Midbrain (tissue), 1 donor: Measurements from ENCODE around the gene PIGM.
"Not testable (repeated sequence)": the region's sequence is repeated elsewhere in the genome, so short reads cannot be mapped to it uniquely, and the experiment has no call there.

ENCODE experiments used
- DNase-seq: peaks from one replicate; lab custom pipeline; 2025; lab: John Stamatoyannopoulos, UW

Gene PIGM

DNA sequence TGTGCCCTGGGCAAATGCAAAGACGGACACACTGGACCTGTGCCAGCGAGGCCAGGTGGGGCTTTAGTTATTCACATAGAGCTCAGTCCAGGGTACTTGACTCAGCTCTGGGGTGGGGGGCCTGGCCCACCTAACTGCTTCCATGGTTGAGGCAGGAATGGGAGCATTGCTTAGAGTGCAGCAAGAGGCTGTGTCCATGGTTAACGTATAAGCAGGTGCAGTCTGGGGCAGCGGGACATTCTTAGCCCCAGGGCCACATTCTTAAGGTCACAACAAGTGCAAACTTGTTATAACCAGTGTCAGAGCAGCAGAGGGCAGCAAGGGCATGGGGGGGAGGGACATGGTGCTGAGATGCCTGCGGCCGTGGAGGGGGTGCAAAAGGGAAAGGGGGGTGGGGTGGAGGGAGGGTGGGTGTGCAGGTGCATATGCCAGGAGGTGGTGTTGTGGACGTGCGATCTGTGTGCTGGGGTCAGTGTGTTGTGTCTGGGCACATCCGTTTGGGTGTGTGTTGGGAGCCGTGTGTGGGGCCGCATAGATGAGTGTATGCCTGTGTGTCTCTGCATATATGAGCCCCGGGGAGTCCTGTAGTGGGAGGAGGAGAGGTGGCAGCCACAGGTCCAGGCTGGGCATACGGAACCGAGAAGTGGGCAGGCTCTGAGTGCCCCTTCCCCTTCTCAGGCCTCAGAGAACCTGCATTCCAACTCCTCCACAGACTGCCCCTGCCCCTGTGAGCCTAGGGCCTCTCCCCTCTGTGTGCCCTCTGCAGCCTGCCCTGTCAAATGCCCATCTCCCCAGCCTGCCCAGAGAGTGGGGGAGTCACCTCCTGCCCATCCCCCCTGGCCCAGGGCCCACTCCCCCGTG, 29.8 kb upstream of the PIGM start:
- peak; percentile 72 for DNase-seq

DNA sequence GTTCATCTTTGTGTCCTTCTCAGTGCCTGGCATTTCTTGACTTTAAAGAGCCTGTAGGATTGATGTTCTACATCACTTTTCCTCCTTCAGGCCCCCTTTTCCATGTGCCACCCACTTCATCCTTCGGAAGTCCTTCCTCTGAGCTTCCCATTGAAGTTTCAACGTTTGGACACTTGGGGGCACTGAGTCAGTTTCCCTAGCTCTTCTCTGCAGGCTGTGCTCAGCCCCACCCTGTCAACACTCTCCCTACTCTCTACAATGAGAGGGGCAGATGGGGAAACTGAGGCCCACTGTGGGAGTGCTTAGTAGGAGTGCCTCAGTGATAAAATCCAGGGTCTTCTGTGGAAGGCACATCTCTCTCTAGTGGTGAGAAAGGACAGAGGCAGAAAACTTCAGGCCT, 26.3 kb upstream of the PIGM start:
- peak; percentile 32 for DNase-seq

DNA sequence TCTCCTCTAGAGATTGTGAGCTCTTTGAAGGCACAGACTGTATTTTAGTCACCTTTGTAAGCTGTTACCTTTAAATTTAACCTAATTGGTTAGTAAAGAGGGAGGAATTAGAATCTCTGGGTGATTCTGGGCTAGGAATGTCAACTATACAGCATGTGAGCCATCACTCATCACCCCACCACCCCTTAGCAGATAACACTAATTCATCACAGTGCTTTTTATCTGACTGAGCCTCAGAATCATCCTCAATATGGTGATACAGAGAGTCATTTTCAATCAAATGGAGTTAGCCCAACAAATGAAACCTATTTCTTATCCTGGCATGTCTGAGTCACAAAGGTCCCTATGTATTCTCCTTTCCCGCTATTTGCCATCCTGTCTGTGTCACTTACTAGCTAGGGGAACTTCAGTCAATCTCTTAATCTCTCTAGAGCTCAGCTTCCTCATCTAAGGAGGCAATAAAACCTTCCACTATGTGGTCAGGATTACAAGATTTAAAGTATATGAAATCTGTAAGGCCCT, 24.9 kb upstream of the PIGM start:
- DNase-seq = no peak

DNA sequence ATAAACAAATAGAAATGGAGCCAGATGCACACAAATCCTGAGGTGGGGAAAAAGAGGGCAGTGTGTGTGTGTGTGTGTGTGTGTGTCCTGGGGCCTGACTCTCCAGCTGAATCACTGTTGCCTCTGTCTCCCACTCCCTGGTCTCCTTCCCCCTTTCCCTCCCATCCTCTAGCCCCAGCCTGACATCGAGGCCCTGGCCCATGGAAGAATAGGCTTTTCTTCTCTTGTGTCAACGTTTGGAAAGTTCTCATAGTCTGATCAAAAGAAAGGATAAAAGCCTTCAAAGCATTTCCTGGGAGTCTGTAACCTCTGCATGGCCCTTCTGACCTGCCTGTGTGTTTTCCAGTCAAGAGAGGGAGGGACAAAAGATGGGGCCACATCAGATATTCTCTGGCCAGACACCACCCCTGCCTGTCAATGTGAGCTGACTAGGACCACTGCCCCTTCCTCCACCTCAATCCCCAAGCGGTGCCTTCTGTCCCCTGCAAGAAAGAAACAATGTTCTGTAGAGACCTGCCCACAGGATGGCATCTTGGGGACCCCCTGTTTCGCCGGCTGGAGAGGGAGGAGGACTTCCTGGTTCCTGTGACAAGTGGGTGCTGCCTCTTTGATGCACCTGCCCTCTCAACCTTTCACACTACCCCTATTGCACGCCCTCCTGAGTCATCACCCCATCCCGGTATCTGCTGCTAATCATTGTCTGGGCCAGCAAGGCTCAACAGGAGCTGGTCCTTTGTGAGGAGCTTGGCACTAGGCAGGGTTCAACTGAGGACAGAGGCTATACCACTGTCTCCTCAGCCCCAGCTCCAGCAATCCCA, 22.0 kb upstream of the PIGM start:
- DNase-seq = no peak

DNA sequence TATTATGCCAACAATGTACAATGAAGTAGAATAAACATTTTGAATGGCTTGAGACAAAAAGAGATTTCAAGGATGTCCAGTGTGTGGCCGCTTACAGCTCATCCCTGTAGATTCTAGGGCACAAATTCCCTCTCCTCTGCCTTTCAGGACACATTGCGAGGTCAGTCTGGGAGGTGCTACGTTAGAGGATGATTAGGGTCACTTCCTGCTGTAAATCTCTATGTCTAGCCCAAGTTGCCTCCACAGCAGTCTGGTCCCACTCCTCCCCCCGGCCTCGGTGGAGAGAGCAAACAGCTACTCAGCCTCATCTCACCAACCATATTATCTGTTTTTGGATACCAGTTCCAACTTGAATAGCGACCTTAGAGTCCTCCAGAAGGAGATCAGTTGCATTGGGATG, 21.1 kb upstream of the PIGM start:
- DNase-seq = no peak

DNA sequence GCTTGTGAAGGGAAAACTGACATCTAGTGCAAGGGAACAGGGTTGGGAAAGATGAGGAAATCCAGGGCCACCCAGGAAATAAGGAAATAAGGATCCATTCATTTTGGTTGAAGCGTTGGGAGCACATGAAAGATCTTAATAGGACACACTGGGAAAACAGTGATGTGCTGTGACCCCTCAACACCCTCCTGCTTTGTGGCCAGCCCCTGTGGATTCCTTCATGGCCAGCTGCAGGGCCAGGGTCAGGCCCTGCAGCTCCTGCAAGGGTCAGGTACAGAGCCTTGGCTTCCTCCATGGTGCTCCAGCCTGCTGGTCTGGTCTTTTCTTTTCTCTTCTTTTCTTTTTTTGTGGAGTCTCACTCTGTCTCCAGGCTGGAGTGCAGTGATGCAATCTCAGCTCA, 18.8 kb upstream of the PIGM start:
- DNase-seq = no peak

DNA sequence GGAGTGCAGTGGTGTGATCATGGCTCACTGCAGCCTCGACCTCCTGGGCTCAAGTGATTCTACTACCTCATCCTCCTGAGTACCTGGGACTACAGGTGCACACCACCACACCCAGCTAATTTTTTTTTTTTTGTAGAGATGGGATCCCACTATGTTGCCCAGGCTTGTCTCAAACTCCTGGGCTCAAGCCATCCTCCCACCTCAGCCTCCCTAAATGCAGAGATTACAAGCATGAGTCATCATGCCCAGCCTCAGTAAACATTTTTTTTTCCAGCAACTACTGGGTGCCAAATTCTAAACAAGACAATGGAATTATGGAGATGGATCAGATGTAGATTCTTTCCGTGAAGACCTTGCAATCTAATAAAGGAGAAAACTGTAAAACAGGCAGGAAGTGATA, 18.4 kb upstream of the PIGM start:
- not testable (repeated sequence) for DNase-seq

DNA sequence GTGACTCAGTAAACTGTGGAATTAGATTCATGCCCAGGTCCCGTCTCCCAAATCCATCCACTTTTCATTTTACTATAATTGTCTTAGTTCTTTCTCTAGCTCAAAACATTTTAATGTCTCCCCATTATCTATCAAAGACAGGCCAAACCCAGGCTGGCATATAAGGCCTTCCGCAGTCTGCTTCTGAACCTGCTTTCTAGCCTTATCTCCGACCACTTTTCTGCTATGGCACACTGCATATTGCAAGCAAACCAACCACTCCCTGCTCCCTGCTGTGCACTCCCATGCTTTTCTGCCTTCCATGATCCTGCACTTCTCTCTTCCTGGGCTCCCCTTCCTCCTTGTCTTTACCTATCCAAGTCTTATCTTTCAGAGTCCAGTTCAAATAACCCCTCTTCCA, 17.3 kb upstream of the PIGM start:
- no peak for DNase-seq

DNA sequence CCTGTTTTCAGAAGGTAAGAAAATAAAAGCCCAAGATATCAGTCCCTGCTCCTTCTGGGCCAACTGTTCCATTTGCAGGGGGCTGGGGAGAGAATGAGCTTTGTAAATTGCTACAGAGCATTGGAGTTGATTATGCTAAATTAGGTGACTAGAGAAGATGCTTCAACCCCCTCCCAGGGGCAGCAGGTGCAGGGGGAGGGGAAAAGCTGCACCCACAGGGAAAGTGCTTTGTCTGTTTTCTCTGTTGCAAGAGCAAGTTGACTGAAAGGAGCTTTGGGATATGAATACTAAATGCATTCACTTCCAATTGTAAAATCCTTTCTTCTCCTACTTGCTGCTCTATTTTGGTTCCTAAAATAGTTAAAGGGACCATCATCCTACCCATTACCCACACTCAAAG, 16.5 kb upstream of the PIGM start:
- DNase-seq = no peak

DNA sequence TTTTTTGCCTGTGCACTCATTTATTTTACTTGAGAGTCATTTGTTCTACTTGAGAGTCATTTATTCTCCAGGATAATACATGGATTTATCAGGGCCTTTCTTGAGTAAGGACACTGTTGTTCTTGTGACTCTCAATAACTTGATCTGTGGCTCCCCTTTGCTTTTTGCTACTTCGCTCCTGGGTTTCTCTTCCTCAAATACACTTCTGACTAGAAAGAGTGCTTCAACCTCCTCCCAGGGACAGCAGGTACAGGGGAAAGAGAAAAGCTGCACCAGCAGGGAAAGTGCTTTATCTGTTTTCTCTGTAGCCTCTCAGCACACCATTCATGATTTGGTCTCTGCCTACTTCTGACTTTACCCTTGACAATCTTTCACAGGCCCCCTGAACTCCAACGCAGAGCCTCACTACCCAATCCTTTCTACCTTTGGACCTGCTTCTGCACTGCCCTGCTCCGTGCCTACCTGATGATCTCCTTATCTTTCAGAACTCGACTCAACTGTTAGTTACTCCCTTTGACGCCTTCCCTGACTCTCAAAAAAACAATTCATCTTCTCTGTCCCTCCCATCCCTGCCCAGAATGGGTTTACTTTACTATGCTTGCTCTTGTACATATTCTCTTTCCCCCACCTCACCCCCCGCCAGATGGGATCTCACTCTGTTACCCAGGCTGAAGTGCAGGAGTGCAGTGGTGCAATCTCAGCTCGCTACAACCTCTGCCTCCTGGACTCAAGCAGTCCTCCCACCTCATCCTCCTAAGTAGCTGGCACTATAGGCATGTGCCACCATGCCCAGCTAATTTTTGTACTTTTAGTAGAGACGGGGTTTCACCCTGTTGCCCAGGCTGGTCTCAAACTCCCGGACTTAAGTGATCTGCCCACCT, 15.6 kb upstream of the PIGM start:
- DNase-seq = no peak

DNA sequence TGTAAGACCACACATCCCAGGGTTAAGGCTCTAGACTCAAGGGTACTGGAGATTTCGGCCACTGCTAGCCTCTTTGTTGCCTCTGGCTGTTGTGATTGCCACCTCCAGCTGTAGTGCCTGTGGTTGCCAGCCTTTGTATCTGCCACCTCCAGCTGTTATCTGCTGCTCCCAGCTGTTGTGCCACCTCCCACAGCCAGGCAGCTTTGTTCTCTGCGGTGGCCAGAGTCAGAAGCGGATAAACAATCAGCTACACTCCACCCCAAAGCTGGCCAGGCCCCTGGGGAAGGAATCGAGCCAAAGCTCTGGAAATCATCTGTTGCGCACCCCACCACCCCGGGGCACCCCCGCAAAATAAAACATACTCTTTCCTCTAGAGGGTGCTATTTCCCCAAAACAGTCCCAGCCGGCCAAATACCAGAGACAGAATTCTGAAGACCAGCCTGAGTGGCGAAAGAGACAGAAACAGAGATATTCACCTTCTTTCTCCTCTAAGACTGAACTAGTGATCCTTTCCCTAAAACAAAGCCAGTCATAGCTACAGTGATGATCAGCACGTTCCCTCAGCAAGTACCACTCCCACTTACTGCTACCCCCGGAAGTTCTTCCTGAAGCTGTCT, 14.8 kb upstream of the PIGM start:
- DNase-seq = peak; percentile 93

DNA sequence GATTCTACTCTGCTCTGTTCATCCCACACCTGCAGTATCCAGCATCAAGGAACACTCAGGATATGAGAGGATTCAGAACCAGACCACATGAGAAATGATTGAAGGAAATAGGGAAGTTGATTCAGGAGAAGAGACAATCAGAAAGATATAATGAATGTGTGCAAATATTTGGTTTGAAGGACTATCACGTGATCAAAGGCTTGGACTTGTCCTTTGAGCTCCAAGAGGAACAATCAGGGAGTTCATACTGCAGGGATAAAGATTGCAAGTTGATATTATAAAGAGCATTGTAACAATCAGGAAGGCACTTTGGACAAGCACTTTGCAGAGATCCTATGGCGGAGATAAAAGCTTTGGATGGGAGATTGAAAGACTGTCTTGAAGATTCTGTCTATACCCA, 13.9 kb upstream of the PIGM start:
- peak; percentile 24 for DNase-seq

DNA sequence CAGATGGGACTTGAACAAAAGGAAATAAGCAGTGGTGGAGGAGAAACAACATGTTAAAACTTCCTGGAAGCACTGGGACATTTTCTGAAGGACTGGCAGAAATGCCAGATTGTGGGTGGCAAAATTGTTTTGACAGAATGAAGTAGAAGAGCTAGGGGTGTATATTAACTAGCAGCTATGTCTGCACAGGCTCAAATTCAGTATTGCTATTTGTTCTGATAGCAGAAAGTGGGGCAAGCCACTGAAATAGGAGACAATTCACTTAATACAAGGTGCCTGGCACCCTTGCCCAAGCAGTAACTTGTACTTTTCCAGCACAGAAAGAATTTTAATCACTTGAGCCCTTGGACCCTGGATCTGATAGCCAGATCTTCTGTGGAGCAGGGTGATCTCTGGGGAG, 11.8 kb upstream of the PIGM start:
- DNase-seq = no peak

DNA sequence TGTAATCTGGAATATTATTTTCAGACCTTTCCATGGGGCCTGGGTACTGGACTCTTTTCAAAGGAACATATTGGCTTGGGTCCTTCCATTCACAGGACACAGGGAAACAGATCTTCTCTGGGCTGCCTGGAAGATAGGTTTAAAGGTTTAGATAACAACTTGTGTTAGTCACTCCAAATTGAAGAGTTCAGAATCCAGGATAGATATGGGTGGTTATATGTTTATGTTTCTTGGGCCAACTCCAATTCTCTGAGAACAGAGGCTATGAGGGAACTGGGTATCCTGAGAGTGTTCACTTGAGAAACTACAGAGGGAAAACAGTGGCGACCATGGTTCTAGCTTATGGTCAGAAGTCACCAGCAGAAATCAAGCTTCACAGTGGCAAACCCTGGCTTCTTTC, 8.7 kb upstream of the PIGM start:
- no peak for DNase-seq

DNA sequence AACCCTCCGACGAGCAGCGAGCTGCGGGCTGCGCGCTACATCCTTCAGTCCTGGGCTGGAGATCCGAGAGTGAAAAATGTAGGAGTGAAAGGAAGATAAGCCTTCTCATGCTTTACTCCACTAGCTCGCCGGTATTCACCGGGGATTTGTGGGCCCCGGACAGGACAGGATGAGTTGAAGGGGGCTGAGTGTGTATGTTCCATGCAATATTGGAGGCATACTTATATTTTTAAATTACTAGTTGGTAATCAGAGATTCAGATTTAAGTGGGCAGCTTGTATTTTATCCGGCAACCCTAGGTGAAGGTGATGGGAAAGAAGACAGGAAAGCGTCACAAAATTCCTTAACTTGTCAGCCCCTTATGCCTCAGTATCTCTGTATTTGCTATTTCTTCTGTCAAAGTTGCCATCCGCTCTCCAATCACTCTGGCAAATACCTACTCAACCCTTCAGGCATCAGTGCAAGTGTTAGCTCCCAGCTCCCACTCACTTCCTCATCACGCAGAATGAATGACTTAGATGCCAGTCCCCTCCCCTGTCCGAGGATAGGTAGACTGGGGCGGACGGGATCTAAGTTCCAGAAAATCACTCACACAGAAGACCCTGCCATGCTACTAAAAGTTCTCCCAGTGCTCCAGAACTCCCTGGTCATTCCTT, 503 bp upstream of the PIGM start:
- DNase-seq = no peak

DNA sequence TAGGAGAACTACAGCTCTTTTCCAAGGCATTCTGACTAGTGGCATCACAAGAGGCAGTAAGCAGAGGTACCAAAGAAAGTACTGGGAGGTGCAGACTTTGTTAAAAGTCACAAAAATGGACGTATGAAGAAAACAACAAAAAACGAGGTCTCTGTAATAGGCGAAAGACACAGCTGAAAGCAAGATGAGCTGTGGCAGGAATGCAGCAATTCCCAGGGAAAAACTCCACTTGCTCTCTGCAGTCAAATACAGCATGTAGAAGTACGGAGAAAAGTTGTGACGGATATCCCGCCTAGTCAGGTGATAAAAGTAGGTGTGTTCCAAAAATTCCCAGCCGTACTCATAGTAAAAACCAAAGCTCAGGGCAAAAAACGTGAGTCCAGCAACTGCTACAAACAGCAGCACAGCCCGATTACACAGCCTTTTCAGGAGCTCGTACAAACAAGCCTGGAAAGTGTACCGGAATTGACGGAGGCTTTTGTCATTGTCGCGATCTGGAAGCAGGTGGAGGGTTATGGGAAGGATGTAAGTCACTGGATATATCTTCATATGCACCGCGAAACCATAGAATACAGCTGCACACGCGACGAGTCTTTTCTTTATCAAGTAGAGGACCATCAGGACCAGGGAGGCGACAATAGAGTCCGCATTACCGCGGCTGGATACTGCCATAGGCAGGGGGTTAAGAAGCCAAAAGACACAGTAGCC, 979 bp downstream of the PIGM start:
- DNase-seq = no peak

DNA sequence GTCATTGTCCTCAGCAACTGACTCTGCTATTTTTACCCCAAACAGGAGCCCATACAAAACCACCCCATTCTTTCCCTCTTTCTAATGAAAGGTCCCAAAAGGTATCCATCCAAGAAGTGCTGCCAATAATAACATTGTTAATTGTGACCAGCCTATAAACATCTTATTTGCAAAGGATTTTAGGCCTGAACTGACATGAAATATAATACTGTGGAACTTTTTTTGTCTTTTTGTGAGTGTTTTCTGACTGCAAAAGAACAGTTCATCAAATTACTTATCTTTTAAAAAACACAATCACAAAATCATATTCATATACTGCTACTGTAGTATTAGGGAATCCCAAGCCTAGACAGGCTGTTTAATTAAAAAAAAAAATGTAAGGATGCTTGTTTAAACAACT, 3.4 kb downstream of the PIGM start:
- no peak for DNase-seq

DNA sequence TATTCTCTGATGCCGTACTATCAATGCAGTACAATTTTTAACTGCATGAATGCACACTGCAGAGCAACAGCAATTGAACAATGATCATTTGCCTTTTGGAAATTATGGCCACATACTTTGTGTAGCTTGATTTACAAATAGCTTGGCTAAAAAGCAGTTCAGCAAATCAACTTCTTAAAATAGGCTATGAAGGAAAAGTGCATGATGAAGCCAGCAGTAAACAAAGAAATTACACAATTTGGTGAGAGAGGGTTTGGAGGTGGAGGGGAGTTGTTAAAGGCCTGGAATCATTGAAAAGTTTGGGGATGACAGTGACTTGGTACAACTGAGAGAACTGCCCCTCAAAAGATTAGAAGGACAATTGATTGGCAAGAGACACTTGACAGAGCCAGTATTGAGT, 6.5 kb downstream of the PIGM start:
- no peak for DNase-seq

DNA sequence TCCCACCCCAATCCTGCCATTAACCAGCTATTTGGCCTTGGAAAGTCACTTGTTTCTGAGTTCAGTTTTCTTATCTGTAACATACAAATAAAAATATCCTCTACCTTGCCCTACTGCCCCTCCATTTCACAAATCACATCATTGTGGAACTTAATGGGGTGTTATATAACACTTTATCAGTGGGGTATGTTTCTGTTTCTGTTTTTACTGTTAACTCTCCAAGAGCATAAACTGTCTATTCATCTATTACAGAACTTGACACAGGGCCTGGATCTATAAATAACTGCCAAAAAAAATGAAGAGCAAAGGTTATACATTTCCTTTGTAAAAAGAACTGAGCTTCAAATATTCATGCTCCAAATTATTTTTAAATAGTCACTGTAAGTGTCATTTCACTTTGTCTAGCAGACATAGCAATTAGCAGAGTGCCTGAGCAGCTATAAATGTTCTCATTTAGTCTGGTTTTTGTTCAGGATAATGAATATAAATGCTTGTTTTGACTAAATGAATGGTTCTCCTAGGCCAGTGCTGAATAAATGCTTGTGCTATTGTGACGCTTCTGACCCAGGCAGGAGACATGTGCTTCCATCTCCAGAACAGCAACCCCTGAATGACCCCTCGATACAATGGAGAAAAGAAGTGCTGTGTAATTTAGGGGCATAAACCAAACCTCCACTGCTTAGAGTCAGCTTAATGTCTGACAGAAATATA, 7.4 kb downstream of the PIGM start:
- DNase-seq = peak; percentile 49
